Ovary (tissue), 3 donors: Measurements from ENCODE around the gene PTPN7.

ENCODE experiments used
- EP300 ChIP-seq: sonication (generic); formaldehyde crosslinking; IDR thresholded peaks from one replicate; pipeline ENCODE4 v1.6.1; 2017; ENCODE audit warnings: antibody characterized with exemption
- TF ChIP-seq, protein P1 (sequence below), 3 donors: fragments of 450-650 bp in 2 of 3; fragments of 200-600 bp in 1 of 3; IDR thresholded peaks; one replicate each; pipeline versions ENCODE4 v1.5.1 to v1.8.0; 2016 to 2022; ENCODE audit warnings: antibody characterized with exemption in 3 of 3, mild to moderate bottlenecking in 1 of 3
- donor health status: DM: no; HTN: no; CAD: no.

DNA sequence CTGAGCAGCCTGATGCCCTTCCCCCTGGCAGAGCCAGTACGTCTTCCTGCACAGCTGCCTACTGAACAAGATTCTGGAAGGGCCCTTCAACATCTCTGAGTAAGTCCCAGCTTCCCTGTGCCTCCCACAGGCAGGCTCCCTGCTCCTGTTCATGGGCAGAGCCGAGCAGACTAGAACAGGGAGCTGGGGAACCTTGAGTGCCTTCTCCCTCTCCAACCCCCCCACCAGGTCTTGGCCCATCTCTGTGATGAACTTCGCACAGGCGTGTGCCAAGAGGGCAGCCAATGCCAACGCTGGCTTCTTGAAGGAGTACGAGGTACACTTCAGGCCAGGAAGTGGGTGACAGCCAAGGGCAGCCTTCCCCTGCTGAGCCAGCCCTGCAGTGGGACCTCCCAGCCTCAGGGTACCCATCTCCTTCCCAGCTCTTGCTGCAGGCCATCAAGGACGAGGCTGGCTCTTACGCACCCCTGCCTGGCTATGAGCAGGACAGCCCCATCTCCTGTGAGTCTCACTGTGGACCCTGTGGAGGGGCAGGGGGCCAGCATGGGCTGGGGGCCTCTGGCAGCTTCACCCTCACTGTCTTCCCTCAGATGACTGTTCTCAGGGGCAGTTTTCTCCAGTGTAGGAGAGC lies 26.8 kb upstream of the PTPN7 start:
- TF ChIP-seq, protein P1, sequence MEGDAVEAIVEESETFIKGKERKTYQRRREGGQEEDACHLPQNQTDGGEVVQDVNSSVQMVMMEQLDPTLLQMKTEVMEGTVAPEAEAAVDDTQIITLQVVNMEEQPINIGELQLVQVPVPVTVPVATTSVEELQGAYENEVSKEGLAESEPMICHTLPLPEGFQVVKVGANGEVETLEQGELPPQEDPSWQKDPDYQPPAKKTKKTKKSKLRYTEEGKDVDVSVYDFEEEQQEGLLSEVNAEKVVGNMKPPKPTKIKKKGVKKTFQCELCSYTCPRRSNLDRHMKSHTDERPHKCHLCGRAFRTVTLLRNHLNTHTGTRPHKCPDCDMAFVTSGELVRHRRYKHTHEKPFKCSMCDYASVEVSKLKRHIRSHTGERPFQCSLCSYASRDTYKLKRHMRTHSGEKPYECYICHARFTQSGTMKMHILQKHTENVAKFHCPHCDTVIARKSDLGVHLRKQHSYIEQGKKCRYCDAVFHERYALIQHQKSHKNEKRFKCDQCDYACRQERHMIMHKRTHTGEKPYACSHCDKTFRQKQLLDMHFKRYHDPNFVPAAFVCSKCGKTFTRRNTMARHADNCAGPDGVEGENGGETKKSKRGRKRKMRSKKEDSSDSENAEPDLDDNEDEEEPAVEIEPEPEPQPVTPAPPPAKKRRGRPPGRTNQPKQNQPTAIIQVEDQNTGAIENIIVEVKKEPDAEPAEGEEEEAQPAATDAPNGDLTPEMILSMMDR (IDR thresholded peaks at IDR 0.05), result no peak
- no peak for TF ChIP-seq EP300
